C1 segment of cervical spinal cord (tissue), 14 donors: ENCODE results near the gene SLC35G4.
A peak's percentile ranks its signal among the peaks of the same experiment; 100 is the strongest.
"Not testable (repeated sequence)": the region's sequence is repeated elsewhere in the genome, so short reads cannot be mapped to it uniquely, and the experiment has no call there.

Source experiments
- DNase-seq, 14 donors: peaks; one replicate each; lab custom pipeline; 2025; lab: John Stamatoyannopoulos, UW

Gene SLC35G4

DNA sequence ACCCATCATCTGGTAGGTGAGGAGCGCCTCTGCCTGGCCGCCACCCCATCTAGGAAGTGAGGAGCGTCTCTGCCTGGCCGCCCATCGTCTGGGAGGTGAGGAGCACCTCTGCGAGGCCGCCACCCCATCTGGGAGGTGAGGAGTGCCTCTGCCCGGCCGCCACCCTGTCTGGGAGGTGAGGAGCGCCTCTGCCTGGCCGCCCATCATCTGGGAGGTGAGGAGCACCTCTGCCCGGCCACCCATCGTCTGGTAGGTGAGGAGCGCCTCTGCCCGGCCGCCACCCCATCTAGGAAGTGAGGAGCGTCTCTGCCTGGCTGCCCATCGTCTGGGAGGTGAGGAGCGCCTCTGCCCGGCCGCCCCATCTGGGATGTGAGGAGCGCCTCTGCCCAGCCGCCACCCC, 4.2 kb downstream of the SLC35G4 start:
- DNase-seq: not testable (repeated sequence)

DNA sequence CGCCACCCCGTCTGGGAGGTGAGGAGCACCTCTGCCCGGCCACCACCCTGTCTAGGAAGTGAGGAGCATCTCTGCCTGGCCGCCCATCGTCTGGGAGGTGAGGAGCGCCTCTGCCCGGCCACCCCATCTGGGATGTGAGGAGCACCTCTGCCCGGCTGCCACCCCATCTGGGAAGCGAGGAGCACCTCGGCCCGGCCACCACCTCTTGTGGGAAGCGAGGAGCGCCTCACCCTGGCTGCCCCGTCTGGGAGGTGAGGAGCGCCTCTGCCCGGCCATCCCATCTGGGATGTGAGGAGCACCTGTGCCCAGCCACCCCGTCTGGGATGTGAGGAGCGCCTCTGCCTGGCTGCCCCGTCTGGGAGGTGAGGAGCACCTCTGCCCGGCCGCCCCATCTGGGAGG, 4.6 kb downstream of the SLC35G4 start:
- not testable (repeated sequence) for DNase-seq

DNA sequence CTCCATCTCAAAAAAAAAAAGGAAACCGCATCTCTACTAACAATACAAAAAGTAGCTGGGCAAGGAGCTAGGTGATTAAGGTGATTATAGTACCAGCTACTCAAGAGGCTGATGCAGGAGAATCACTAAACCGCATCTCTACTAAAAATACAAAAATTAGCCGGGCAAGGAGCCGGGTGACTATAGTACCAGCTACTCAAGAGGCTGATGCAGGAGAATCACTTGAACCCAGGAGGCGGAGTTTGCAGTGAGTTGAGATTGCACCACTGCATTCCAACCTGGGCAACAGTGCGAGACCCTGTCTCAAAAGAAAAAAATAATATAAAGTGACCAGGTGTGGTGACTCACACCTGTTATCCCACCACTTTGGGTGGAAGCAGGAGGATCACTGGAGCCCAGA, 5.6 kb downstream of the SLC35G4 start:
- DNase-seq: not testable (repeated sequence)

DNA sequence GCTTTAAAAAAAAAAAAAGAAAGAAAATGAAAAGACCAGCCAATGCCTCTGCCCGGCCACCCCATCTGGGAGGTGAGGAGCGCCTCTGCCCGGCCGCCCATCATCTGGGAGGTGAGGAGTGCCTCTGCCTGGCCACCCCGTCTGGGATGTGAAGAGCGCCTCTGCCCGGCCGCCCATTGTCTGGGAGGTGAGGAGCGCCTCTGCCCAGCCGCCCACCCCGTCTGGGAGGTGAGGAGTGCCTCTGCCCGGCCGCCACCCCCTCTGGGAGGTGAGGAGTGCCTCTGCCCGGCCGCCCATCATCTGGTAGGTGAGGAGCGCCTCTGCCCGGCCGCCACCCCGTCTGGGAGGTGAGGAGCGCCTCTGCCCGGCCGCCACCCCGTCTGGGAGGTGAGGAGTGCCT, 37.9 kb downstream of the SLC35G4 start:
- not testable (repeated sequence) for DNase-seq

DNA sequence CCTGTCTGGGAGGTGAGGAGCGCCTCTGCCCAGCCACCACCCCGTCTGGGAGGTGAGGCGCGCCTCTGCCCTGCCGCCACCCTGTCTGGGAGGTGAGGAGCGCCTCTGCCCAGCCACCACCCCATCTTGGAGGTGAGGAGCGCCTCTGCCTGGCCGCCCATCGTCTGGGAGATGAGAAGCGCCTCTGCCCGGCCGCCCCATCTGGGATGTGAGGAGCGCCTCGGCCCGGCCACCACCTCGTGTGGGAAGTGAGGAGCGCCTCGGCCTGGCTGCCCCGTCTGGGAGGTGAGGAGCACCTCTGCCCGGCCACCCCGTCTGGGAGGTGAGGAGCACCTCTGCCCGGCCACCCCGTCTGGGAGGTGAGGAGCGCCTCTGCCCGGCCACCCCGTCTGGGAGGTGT, 38.4 kb downstream of the SLC35G4 start:
- not testable (repeated sequence) for DNase-seq

DNA sequence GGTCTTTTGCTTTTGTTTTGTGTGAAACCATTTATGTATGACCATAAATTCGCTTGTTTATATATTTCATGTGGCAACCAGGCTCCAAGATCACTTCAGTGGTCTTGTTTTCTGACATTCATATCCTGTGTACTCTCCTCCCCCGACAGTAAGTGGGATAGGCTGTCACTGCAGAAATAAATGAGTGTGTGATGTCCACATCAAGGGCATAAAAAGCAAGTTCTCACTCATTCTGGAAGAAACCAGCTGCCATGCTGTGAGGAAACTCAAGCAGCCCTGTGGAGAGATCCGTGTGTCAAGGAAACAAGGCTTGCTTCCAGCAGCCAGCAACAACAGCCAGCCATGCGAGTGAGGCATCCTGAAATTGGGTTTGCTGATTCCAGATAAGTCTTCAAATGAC, 40.4 kb downstream of the SLC35G4 start:
- DNase-seq: no peak

DNA sequence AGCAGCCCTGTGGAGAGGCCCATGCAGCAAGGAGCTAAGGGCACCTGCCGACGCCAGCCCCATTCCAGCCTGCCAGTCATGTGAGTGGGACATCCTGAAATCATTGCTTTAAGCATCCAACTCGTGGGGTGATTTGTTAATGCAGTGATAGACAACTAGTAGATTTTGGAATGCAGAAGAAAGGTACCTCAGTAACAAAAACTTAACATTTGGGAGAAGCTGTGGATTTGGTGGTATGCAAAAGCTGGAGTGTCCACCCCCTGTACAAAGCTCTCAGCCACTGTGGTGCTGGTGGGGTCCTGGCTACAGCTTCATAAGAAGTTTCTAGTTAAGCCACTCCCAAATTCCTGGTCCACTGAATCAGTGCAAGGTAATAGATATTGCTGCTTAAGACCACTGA, 42.5 kb downstream of the SLC35G4 start:
- no peak for DNase-seq

DNA sequence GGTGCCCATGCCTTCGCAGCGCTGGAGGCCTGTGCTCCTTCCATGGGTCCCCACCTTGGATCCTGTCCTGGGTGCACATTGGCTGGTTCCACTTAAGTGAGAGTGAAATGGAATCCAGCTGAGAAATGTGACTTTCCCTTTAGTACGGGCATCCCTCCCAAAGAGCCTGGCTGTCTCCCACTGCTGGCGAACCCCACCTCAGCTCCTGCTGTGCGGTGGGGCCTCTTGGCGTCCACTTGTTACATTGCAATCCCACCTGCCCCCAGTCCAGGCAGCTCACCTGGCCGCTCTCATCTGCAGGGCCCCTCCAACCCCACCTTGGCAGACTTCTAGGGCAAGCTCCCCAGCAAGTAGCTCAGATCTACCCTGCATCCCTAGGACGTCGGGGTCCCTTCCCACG, 44.1 kb downstream of the SLC35G4 start:
- DNase-seq: no peak

DNA sequence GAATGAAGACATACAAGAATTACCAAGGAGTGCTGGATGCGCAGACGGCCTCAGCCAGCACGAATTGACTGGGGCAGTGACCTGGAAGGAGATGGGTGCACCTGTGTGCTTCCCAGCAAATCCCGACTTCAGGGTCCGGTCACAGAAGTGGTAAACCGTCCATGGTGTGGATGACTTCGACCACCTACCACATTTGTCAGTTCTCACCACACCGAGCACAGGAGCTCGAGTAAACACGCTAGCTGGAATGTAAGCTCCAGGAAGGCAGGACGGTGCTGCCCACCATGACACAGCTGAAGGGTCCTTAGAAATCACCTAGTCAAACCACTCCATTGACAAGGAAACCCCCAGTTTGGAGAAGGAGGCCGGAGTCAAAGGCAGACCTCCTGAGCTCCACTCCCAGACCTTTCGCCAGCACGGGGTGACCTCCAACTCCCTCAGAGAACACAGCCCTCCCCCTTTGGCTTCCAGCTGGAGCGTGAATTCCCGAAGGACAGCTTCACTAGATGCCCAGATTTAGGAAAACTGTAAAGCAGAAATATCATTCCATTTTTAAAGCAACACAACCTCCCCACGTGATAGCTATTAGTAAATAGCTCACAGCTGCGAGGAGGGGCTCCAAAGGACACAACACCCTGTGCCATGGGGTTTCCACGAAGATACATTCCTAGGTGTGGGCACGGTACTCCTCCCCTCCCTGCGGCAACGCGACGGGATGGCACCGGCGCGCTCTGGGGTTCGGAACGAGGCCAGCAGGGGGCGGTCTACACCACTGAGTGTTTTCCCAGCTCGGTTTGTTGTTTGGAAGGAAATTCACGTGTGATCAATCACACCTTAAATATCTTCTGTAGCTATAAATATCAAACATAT, 45.6 kb downstream of the SLC35G4 start:
- peak in 6 of 14 donors; percentile 0 to 35 (median 13) for DNase-seq

DNA sequence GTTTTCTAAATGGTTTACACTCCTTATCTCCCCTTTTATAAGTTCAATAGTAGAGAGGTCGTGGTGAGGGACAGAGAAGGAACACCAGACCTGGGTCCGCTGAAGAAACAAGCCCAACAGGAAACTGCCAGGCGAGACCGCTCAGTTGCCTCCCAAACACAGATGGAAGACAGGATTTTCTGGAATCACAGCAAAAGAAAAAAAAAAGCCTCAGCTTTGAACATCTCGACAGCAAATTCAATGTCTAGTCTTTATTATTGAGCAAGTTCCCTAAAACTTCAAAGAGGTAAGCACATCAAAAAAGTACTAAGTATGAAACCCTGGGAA, 46.2 kb downstream of the SLC35G4 start:
- DNase-seq: no peak

DNA sequence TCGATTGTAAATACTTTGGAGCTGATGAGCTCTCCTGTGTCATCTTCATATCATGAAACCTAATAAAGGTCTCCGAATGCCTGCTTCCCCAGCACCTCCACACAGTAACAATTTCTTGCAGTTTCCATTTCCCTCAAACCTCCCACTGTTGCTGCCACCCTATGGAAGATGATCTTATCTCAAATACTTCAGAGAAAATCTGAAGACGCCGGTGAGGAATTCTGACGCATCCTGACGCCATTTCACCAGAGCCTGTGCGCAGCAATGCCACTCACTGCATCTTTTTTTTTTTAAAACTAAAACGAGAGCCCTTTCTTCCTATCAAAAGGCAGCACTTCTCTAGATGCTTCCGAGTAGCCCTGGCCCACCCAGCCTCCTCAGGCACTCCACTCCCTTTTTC, 47.8 kb downstream of the SLC35G4 start:
- DNase-seq: no peak

DNA sequence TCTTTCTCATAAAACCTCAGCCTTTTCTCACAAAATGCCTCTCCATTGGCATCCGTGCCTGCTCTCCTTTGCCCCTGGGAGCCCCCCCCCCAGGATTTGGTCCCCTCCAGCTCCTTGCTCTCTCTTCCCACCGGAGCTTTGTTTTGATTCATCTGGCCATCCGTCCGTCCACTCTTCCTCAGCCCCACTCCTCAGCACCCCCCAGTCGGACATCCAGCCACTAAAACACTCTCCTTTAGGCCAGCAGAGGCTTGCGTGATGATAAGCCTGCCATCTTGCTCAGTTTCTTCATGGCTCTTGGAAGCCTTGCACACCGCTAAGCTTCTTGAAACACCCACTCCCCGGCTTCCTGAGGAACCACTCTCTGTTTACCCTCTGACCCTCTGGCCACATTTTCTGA, 48.2 kb downstream of the SLC35G4 start:
- no peak for DNase-seq

DNA sequence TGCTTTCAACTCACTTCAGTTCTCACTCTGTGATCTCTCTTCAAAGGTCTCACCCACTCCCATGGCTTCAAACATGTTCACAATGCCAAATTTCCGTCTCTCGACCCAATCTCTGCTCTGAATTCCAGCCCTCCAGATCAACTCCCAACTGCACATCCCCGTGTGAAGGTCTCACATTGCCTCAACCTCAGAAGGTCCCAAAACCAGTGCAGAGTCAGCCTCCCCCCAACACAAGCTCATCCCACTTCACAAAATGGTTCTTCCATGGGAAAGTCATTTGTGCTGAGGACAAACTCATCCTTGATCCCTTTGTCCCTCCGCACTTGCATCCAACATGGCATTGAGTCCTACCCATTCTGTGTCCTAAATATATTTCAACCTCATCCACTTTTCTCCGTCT, 48.6 kb downstream of the SLC35G4 start:
- DNase-seq: no peak

DNA sequence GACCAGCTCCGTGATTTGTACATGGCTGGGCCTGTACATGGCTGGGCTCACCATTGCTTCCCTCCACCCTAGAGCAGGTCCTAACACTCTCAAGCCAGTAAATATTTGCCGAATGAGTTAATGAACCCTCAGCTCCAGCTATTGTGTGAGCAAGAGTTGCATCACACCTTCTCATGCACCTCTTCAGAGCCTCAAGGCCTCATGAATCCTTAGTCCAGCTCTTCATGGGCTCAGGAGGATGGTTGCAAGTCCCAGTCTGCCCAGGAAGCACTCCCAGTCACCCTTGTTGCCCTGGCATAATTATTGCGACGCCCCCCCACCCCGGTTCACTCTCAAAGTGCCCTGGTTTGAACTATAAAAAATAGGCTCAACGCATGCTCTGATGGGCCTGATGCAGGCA, 49.6 kb downstream of the SLC35G4 start:
- no peak for DNase-seq
